ENCODE results near the gene DAND5.
A peak's percentile ranks its signal among the peaks of the same experiment; 100 is the strongest.

Gene DAND5

GRCh38 chr19:13022859-13023636, 53.7 kb downstream of the DAND5 start:
- peak; percentile 91 for DNase-seq (ENCODE audit: low read depth)
- TF ChIP-seq CTCF (IDR thresholded peaks at IDR 0.05; ENCODE audit: low read depth, low read length, missing control alignments): no peak
- in situ Hi-C loops (cut with HindIII; ENCODE audit: low sequenced_read_pairs): no loop called here
- H3K4me3 ChIP-seq (ENCODE audit: low read depth, low read length): peak overlapping the region; percentile 84

- TF ChIP-seq CTCF (IDR thresholded peaks at IDR 0.05; ENCODE audit: low read depth, low read length, missing control alignments): no peak
- in situ Hi-C loops (cut with HindIII; ENCODE audit: low sequenced_read_pairs): no loop called here
- H3K4me3 ChIP-seq (ENCODE audit: low read depth, low read length): peak overlapping the region; percentile 84
- DNase-seq (ENCODE audit: low read depth): no peak
Observed at GRCh38 chr19:13023656-13024055, 54.3 kb downstream of the DAND5 start.

Data from astrocyte of the cerebellum (primary cell).